ENCODE data around the gene FIBCD1. TPM values are rescaled to one million over a fixed set of nuclear protein-coding genes. Genes with fewer than 3 reads are reported as not detected.

The FIBCD1 gene
- total and polyA plus RNA-seq, 4 donors: 1.2 to 8.2 (median 4.8) TPM

- Histone ChIP-seq H3K4me3 (ENCODE audit: low read depth, low read length) (no peak overlapping the region), H3K27ac (ENCODE audit: low read depth, low read length) (no peak overlapping the region), H3K9me3 (ENCODE audit: control insufficient read depth, insufficient read depth, low read length) (no peaks in the 10 kb centered on the region), H3K27me3 (ENCODE audit: control insufficient read depth, insufficient read depth, low read length) (peaks cover 3% of the 10 kb centered on the region), H3K4me1 (ENCODE audit: control insufficient read depth, insufficient read depth, low read length) (peaks cover 18% of the 10 kb centered on the region), H3K36me3 (ENCODE audit: control insufficient read depth, insufficient read depth, low read length) (no peaks in the 10 kb centered on the region)
- DNase-seq (ENCODE audit: low read depth in 4 of 6, low spot score in 6 of 6): no peak
- WGBS (ENCODE audit: insufficient coverage): 76% methylated on average over 4 of the region's 6 CpGs
Observed at GRCh38 chr9:130983359-130983670, 44.3 kb upstream of the FIBCD1 start.

- Histone ChIP-seq H3K4me1 (ENCODE audit: control insufficient read depth, insufficient read depth, low read length) (peaks cover 18% of the 10 kb centered on the region), H3K27ac (ENCODE audit: low read depth, low read length) (no peak overlapping the region), H3K9me3 (ENCODE audit: control insufficient read depth, insufficient read depth, low read length) (no peaks in the 10 kb centered on the region), H3K4me3 (ENCODE audit: low read depth, low read length) (no peak overlapping the region), H3K27me3 (ENCODE audit: control insufficient read depth, insufficient read depth, low read length) (peaks cover 2% of the 10 kb centered on the region), H3K36me3 (ENCODE audit: control insufficient read depth, insufficient read depth, low read length) (no peaks in the 10 kb centered on the region)
- 77% methylated on average over 25 of the region's 25 CpGs for WGBS (ENCODE audit: insufficient coverage)
- no peak for DNase-seq (ENCODE audit: low read depth in 4 of 6, low spot score in 6 of 6)
Observed at GRCh38 chr9:130982636-130983358, 43.8 kb upstream of the FIBCD1 start.

GRCh38 chr9:130981756-130982137 is 42.7 kb upstream of the FIBCD1 start:
- H3K36me3 ChIP-seq (ENCODE audit: control insufficient read depth, insufficient read depth, low read length): peaks cover 3% of the 10 kb centered on the region
- no peaks in the 10 kb centered on the region for H3K27me3 ChIP-seq (ENCODE audit: control insufficient read depth, insufficient read depth, low read length)
- H3K4me1 ChIP-seq (ENCODE audit: control insufficient read depth, insufficient read depth, low read length): peaks cover 18% of the 10 kb centered on the region
- peak in 1 of 6 donors; percentile 76 for DNase-seq (ENCODE audit: low read depth in 4 of 6, low spot score in 6 of 6)
- WGBS (ENCODE audit: insufficient coverage): 44% methylated on average over 14 of the region's 14 CpGs
- no peaks in the 10 kb centered on the region for H3K9me3 ChIP-seq (ENCODE audit: control insufficient read depth, insufficient read depth, low read length)
- no peak overlapping the region for H3K4me3 ChIP-seq (ENCODE audit: low read depth, low read length)
- no peak overlapping the region for H3K27ac ChIP-seq (ENCODE audit: low read depth, low read length)

GRCh38 chr9:130981002-130981755 is 42.1 kb upstream of the FIBCD1 start:
- 70% methylated on average over 2 of the region's 10 CpGs for WGBS (ENCODE audit: insufficient coverage)
- no peaks in the 10 kb centered on the region for H3K27me3 ChIP-seq (ENCODE audit: control insufficient read depth, insufficient read depth, low read length)
- peaks cover 15% of the 10 kb centered on the region for H3K4me1 ChIP-seq (ENCODE audit: control insufficient read depth, insufficient read depth, low read length)
- H3K4me3 ChIP-seq (ENCODE audit: low read depth, low read length): no peak overlapping the region
- no peak overlapping the region for H3K27ac ChIP-seq (ENCODE audit: low read depth, low read length)
- no peak for DNase-seq (ENCODE audit: low read depth in 4 of 6, low spot score in 6 of 6)
- H3K36me3 ChIP-seq (ENCODE audit: control insufficient read depth, insufficient read depth, low read length): peaks cover 3% of the 10 kb centered on the region
- no peaks in the 10 kb centered on the region for H3K9me3 ChIP-seq (ENCODE audit: control insufficient read depth, insufficient read depth, low read length)

- 77% methylated on average over 14 of the region's 16 CpGs for WGBS (ENCODE audit: insufficient coverage)
- H3K27me3 ChIP-seq (ENCODE audit: control insufficient read depth, insufficient read depth, low read length): no peaks in the 10 kb centered on the region
- no peaks in the 10 kb centered on the region for H3K9me3 ChIP-seq (ENCODE audit: control insufficient read depth, insufficient read depth, low read length)
- no peak overlapping the region for H3K4me3 ChIP-seq (ENCODE audit: low read depth, low read length)
- peaks cover 15% of the 10 kb centered on the region for H3K4me1 ChIP-seq (ENCODE audit: control insufficient read depth, insufficient read depth, low read length)
- H3K36me3 ChIP-seq (ENCODE audit: control insufficient read depth, insufficient read depth, low read length): peaks cover 3% of the 10 kb centered on the region
- no peak for DNase-seq (ENCODE audit: low read depth in 4 of 6, low spot score in 6 of 6)
- no peak overlapping the region for H3K27ac ChIP-seq (ENCODE audit: low read depth, low read length)
Observed at GRCh38 chr9:130980526-130980925, 41.5 kb upstream of the FIBCD1 start.

GRCh38 chr9:130979591-130980385 is 40.7 kb upstream of the FIBCD1 start:
- Histone ChIP-seq H3K4me1 (ENCODE audit: control insufficient read depth, insufficient read depth, low read length) (peaks cover 15% of the 10 kb centered on the region), H3K27ac (ENCODE audit: low read depth, low read length) (no peak overlapping the region), H3K27me3 (ENCODE audit: control insufficient read depth, insufficient read depth, low read length) (no peaks in the 10 kb centered on the region), H3K36me3 (ENCODE audit: control insufficient read depth, insufficient read depth, low read length) (peaks cover 3% of the 10 kb centered on the region), H3K9me3 (ENCODE audit: control insufficient read depth, insufficient read depth, low read length) (no peaks in the 10 kb centered on the region), H3K4me3 (ENCODE audit: low read depth, low read length) (no peak overlapping the region)
- DNase-seq (ENCODE audit: low read depth in 4 of 6, low spot score in 6 of 6): peak in 1 of 6 donors; percentile 62
- 81% methylated on average over 17 of the region's 20 CpGs for WGBS (ENCODE audit: insufficient coverage)

- DNase-seq (ENCODE audit: low read depth in 4 of 6, low spot score in 6 of 6): no peak
- WGBS (ENCODE audit: insufficient coverage): 71% methylated on average over 16 of the region's 16 CpGs
- Histone ChIP-seq H3K27ac (ENCODE audit: low read depth, low read length) (no peak overlapping the region), H3K4me3 (ENCODE audit: low read depth, low read length) (no peak overlapping the region), H3K4me1 (ENCODE audit: control insufficient read depth, insufficient read depth, low read length) (peaks cover 17% of the 10 kb centered on the region), H3K36me3 (ENCODE audit: control insufficient read depth, insufficient read depth, low read length) (peaks cover 3% of the 10 kb centered on the region), H3K9me3 (ENCODE audit: control insufficient read depth, insufficient read depth, low read length) (no peaks in the 10 kb centered on the region), H3K27me3 (ENCODE audit: control insufficient read depth, insufficient read depth, low read length) (no peaks in the 10 kb centered on the region)
Observed at GRCh38 chr9:130977811-130978221, 38.8 kb upstream of the FIBCD1 start.

- Histone ChIP-seq H3K4me3 (ENCODE audit: low read depth, low read length) (no peak overlapping the region), H3K36me3 (ENCODE audit: control insufficient read depth, insufficient read depth, low read length) (peaks cover 3% of the 10 kb centered on the region), H3K27me3 (ENCODE audit: control insufficient read depth, insufficient read depth, low read length) (no peaks in the 10 kb centered on the region), H3K9me3 (ENCODE audit: control insufficient read depth, insufficient read depth, low read length) (no peaks in the 10 kb centered on the region), H3K4me1 (ENCODE audit: control insufficient read depth, insufficient read depth, low read length) (peaks cover 10% of the 10 kb centered on the region), H3K27ac (ENCODE audit: low read depth, low read length) (no peak overlapping the region)
- no peak for DNase-seq (ENCODE audit: low read depth in 4 of 6, low spot score in 6 of 6)
- 91% methylated on average over 11 of the region's 13 CpGs for WGBS (ENCODE audit: insufficient coverage)
Observed at GRCh38 chr9:130975932-130976841, 37.1 kb upstream of the FIBCD1 start.

GRCh38 chr9:130975156-130975555 is 36.1 kb upstream of the FIBCD1 start:
- Histone ChIP-seq H3K36me3 (ENCODE audit: control insufficient read depth, insufficient read depth, low read length) (peaks cover 3% of the 10 kb centered on the region), H3K27me3 (ENCODE audit: control insufficient read depth, insufficient read depth, low read length) (no peaks in the 10 kb centered on the region), H3K4me3 (ENCODE audit: low read depth, low read length) (no peak overlapping the region), H3K4me1 (ENCODE audit: control insufficient read depth, insufficient read depth, low read length) (peaks cover 8% of the 10 kb centered on the region), H3K27ac (ENCODE audit: low read depth, low read length) (no peak overlapping the region), H3K9me3 (ENCODE audit: control insufficient read depth, insufficient read depth, low read length) (no peaks in the 10 kb centered on the region)
- no peak for DNase-seq (ENCODE audit: low read depth in 4 of 6, low spot score in 6 of 6)
- WGBS (ENCODE audit: insufficient coverage): 90% methylated on average over 3 of the region's 5 CpGs

Data from spinal cord (tissue), 10 donors.